Sigmoid colon (tissue), 4 donors: ENCODE measurements around the gene CAMKV.
"Not testable (repeated sequence)": the region's sequence is repeated elsewhere in the genome, so short reads cannot be mapped to it uniquely, and the experiment has no call there.

Experiments used
- CTCF ChIP-seq, 4 experiments: fragments of 450-650 bp in 3 of 4; fragments of 200-600 bp in 1 of 4; IDR thresholded peaks; one replicate each; pipeline ENCODE4 v1.5.1; 2016 to 2019; ENCODE audit warnings: antibody characterized with exemption in 4 of 4, mild to moderate bottlenecking in 3 of 4, moderate library complexity in 2 of 4
- EP300 ChIP-seq, 4 donors: sonication (generic); formaldehyde crosslinking; IDR thresholded peaks; one replicate each; pipeline ENCODE4 v1.6.1; 2017; ENCODE audit warnings: antibody characterized with exemption in 4 of 4
- POLR2A ChIP-seq, 2 donors: fragments of 450-650 bp; IDR thresholded peaks; one replicate each; pipeline ENCODE4 v1.6.1; 2016; ENCODE audit warnings: antibody characterized with exemption in 2 of 2, mild to moderate bottlenecking in 2 of 2, moderate library complexity in 2 of 2
- POLR2AphosphoS5 ChIP-seq, 4 donors: sonication (generic); formaldehyde crosslinking; IDR thresholded peaks; one replicate each; pipeline ENCODE4 v1.6.1; 2017; ENCODE audit warnings: antibody characterized with exemption in 4 of 4

DNA sequence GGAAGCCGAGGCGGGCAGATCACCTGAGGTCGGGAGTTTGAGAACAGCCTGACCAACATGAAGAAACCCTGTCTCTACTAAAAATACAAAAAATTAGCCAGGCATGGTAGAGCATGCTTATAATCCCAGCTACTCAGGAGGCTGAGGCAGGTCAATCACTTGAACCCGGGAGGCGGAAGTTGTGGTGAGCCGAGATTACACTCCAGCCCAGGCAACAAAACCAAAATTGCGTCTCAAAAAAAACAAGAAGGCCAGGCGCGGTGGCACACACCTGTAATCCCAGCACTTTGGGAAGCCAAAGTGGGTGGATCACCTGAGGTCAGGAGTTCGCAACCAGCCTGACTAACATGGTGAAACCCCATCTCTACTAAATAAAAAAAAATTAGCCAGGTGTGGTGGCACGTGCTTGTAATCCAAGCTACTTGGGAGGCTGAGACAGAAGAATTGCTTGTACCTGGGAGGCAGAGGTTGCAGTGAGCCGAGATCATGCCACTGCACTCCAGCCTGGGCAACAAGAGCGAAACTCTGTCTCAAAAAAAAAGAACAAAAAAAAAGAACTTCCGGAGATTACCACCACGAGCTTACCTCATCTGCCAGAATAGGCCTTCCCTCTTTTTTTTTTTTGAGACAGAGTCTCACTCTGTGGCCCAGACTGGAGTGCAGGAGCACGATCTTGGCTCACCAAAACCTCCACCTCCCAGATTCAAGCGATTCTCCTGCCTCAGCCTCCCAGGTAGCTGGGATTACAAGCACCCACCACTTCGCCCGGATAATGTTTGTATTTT is 48.3 kb upstream of the CAMKV start:
- not testable (repeated sequence) for TF ChIP-seq CTCF, POLR2AphosphoS5, POLR2A, EP300 (IDR thresholded peaks at IDR 0.05)
